HPDE6-E6E7 (cell line): Measurements from ENCODE around the gene CA9.
A peak's percentile ranks its signal among the peaks of the same experiment; 100 is the strongest.

Experiments used
- DNase-seq: peaks from one replicate; pipeline ENCODE4 v3.0.0; 2011; ENCODE audit warnings: missing footprints; ENCODE audit errors: extremely low spot score

The CA9 gene

DNA sequence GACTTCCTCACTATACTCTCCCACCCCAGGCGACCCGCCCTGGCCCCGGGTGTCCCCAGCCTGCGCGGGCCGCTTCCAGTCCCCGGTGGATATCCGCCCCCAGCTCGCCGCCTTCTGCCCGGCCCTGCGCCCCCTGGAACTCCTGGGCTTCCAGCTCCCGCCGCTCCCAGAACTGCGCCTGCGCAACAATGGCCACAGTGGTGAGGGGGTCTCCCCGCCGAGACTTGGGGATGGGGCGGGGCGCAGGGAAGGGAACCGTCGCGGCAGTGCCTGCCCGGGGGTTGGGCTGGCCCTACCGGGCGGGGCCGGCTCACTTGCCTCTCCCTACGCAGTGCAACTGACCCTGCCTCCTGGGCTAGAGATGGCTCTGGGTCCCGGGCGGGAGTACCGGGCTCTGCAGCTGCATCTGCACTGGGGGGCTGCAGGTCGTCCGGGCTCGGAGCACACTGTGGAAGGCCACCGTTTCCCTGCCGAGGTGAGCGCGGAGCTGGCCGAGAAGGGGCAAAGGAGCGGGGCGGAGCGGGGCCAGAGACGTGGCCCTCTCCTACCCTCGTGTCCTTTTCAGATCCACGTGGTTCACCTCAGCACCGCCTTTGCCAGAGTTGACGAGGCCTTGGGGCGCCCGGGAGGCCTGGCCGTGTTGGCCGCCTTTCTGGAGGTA, 2.1 kb downstream of the CA9 start:
- no peak for DNase-seq

DNA sequence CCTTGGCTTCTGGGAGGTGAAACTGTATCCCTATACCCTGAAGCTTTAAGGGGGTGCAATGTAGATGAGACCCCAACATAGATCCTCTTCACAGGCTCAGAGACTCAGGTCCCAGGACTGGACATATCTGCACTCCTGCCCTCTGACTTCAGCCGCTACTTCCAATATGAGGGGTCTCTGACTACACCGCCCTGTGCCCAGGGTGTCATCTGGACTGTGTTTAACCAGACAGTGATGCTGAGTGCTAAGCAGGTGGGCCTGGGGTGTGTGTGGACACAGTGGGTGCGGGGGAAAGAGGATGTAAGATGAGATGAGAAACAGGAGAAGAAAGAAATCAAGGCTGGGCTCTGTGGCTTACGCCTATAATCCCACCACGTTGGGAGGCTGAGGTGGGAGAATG, 5.4 kb downstream of the CA9 start:
- no peak for DNase-seq

DNA sequence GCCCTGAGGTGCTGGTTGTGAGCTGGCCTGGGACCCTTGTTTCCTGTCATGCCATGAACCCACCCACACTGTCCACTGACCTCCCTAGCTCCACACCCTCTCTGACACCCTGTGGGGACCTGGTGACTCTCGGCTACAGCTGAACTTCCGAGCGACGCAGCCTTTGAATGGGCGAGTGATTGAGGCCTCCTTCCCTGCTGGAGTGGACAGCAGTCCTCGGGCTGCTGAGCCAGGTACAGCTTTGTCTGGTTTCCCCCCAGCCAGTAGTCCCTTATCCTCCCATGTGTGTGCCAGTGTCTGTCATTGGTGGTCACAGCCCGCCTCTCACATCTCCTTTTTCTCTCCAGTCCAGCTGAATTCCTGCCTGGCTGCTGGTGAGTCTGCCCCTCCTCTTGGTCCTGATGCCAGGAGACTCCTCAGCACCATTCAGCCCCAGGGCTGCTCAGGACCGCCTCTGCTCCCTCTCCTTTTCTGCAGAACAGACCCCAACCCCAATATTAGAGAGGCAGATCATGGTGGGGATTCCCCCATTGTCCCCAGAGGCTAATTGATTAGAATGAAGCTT, 6.1 kb downstream of the CA9 start:
- DNase-seq: no peak

DNA sequence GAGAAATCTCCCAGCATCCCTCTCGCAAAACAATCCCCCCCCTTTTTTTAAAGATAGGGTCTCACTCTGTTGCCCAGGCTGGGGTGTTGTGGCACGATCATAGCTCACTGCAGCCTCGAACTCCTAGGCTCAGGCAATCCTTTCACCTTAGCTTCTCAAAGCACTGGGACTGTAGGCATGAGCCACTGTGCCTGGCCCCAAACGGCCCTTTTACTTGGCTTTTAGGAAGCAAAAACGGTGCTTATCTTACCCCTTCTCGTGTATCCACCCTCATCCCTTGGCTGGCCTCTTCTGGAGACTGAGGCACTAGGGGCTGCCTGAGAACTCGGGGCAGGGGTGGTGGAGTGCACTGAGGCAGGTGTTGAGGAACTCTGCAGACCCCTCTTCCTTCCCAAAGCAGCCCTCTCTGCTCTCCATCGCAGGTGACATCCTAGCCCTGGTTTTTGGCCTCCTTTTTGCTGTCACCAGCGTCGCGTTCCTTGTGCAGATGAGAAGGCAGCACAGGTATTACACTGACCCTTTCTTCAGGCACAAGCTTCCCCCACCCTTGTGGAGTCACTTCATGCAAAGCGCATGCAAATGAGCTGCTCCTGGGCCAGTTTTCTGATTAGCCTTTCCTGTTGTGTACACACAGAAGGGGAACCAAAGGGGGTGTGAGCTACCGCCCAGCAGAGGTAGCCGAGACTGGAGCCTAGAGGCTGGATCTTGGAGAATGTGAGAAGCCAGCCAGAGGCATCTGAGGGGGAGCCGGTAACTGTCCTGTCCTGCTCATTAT, 6.8 kb downstream of the CA9 start:
- no peak for DNase-seq

DNA sequence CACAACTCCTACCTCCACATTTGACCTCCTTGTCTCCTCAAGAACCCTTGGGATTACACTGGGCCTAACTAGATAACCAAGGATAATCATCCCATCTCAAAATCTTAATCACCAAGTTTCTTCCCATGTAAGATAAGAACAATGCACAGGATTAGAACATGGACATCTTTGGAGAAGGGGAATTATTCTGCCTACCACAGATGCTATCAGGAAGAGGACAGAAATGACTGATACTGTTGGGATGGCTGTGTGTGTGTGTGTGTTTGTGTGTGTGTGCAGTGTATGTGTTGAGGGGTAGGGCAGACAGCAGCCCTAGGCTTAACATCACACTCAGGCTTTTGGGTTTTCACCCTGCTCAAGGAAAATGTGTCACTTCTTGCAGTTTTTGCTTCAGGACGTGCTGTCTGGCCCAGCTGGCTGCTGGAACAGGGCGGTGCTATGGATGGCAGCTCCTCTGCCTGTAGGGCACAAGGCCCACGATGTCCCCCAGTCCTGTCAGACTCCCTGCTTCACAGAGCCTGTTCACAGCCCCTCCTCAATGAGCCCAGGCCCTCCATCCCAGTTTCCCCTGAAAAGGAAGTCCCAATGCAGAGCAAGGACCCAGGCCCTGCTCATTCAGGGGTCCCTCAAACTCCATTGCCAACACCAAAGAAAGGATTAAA, 7.7 kb downstream of the CA9 start:
- DNase-seq: no peak

DNA sequence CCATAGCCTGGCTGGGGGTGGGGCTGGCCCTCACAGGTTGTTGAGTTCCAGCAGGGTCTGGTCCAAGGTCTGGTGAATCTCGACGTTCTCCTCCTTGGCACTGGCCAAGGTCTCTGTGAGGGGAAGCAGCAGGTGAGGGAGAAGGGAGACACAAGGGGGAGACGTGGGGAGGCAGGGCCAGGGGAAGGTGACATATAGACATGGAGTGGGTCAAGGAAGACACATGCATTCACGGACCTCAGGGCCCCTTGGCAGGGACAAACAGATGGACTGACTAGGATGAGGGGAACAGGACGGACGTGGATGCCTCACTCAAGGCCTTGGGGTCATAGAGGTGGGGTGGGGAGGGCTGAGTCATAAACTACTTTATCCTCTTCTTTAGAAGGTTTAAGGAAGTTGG, 8.3 kb downstream of the CA9 start:
- no peak for DNase-seq

DNA sequence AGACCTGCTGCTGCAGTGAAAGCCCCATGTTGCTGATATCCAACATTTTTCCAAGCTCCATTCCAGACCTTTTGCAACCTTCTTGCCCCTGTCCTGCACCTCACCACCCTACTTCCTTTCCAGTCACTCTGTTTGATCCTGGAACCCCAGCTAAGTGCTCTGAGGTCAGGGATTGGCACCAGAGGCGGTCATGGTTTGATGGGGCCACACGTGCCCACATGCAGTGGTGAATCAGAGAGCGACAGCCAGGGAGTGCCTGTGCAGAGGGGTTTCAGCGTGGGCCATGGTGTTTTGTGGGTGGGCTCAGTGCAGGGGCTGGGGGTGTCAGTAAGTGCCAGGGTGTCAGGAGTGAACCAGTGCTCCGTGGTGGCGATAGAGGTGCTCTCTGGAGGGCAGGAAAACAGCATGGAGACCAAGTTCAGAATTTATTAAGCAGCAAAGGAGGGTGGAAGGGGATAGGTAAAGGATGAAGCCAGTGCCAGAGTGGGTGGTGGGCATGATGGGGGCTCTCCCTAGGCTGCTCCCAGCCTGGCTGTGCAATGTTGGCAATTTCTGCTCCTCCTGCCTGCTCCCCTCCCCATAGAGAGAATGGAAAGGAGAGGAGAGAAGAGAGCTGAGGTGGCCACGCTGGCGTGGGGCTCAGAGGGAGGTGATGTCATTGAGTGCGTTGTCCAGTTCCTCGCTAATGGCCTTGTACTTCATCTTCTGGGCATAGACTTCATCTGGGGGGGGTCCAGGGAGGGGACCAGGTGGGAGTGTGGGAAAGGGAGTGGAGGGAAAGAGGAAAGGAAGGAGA, 9.0 kb downstream of the CA9 start:
- DNase-seq: no peak

DNA sequence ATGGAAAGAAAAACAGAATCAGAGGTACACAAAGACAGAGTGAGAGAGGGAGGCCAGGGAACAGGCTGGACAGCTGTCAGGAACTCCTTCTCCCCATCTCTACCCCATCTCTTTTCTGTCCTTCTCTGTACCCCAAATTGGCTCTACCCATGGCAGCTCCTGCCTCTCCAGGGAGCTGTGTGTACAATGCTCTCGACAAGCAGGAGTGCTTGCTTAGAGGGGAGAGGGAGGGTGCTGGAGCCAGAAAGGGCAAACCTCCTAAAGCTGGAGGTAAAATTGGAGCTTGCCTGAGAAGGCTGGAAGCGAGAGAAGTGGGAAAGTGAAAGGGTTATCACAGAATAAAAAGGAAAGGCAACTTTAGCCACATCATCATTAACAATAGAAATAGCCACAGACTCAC, 9.6 kb downstream of the CA9 start:
- no peak for DNase-seq

DNA sequence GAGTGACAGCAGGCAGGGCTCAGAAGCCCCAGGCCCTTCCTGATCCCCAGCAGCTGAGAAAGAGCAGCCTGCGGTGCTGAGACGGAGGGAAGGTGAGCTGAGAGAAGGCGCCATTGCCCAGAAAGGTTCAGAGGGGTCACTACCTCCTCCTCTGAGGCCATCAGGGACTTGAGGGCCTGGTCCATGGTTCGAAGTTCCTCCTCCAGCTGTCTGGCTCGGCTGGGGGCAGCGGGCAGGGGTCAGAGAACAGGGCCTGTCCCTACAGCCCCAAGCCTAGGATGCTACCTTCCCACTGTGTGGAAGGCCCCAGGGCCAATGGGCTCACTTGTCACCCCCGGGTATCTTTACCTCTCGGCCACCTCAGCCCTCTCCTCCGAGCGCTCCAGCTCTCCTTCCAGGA, 11.2 kb downstream of the CA9 start:
- no peak for DNase-seq

DNA sequence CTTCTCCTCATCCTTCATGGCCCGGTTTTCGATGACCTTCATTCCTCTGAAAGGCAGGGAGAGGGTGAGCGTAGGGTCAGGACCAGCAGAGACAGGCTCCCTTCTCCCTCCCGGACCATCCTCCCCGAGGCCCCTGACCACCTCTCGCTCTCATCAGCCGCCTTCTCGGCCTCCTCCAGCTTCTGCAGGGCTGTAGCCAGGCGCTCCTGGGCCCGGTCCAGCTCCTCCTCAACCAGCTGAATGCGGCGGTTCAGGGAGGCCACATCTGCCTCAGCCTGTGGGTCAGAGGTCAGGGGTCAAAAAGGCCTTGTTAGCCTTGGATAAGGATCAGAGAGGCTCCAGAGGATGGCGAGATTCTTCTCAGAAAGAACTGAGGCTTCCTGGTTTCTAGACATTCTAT, 11.8 kb downstream of the CA9 start:
- DNase-seq: no peak

DNA sequence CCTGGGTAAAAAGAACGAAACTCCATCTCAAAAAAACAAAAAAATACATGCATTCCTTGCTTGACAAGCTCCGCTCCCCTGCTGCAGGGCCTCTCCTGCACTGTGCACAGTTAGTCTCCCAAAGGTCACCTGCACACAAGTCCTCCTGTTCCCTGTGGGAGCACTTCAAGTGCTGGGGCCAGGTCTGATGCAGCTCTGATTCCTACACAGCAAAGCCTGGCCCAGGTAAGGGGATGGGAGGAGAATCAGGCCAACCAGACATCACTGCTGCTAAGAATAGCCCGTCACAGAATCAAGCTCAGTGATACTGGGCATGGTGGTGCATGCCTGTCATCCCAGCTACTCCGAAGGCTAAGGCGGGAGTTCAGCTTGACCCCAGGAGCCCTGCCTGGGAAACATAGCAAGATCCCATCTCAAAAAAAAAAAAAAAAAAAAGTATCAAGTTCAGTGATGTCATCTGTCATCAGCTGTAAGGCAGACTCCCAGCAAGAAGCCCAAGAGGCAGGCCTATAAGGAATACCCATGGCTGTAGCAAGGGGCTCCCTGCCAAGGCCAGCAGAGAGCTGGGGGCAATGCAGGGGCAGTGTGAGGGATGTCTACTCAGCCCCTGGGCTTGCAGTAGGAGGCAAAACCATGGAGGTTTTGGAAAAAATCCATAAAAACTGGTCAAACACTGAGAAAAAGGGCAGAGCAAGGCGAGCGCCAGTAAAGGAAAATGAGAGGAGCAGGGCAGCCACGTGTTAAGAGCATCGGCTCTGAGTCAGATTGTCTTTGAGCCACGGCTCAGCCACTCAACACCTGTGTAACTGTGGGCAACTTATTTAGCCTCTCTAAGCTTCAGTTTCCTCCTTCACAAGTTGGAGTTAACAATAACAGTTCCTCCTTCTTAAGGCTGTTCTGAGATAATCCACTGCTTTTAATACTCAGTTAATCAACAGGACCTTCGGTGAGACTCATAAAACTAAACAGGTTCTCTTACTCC, 12.8 kb downstream of the CA9 start:
- DNase-seq: no peak

DNA sequence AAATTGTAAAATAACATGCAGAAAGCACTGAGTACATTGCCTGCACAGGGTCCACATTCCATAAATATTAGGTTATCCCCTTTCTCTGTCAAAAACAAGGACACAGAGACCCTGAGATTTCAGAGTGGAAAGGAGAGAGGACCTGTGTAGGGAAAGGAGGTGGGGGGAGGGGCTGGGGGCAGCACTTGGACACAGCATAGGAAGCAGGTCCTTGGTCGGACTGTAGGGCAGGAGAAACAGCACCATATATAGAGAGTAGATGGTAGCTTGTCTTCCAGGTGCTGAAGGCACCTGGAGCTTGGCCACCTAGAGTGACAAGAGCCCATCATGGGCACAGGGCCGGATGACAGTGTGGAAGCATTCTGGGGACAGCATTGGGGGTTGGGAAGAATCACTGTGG, 13.6 kb downstream of the CA9 start:
- no peak for DNase-seq

DNA sequence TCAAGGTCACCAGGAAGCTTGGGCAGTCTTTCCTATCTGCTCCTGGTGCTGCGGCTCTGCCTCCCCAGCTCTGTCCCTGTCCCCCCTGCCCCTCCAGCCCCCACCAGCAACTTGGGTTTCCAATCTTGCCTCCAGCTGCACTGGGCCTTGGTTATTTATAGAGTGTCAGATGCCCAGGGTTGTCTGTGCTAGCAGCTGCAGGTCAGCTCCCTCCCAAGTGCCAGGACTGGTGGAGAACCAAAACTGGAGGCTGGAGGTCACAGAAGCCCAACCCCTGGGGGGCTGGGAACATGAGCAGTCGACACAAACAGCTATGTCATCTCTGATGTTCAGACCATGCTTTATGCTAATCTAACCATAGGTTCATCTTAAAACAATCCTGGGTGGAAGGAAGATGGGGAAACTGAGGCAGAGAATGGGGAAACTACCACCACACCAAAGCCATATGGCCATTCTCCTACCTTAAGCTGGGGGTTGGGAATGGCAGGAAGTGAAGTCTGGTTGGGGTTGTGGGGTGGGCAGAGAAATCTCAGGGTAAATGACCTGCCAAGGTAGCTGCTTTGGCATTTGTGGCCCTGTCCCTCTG, 14.3 kb downstream of the CA9 start:
- no peak for DNase-seq

DNA sequence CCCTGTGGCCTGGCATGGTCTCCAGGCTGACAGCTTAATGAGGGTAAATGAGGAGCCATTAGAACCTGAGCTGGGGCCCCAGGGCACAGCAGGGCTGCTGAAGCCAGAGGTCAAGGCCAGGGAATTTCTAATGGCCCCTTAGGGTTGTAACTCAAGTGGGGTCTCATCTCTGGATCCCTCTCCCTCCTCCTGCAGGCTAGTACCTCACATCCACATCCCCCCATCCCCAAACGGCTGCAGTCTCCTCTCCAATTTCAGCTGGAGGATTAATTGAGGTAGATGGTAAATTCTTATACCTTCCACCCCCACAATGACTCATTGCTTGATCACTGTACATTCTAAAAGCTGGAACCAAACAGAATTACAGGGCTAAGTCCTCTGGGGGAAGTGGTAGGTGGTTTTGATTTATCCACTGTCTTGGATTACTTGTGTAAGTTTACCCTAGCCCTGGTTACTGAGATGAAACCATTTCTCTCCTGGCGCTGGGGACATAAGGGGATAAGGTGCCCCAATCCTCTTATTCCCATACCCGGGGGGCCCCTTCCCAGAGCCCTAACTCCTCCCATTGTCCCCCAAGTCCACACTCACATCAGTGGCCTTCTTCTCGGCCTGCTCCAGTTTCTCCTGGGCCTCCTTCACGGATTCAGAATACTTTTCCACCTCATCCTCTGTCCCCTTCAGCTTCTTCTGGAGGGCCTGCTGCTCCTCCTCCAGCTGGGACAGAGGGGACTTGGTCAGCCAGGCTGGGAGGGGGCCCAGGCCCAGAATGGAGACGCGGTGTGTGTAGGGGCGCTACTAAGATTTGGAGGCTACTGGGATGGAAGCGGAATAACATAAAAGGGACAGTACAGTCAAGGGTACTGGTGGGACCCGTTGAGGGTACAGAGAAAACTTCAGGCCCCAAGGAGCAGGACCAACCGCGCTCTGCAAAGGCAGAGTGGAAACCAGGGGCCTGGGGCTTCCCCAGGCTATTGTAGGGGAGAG, 15.1 kb downstream of the CA9 start:
- DNase-seq: peak; percentile 69

DNA sequence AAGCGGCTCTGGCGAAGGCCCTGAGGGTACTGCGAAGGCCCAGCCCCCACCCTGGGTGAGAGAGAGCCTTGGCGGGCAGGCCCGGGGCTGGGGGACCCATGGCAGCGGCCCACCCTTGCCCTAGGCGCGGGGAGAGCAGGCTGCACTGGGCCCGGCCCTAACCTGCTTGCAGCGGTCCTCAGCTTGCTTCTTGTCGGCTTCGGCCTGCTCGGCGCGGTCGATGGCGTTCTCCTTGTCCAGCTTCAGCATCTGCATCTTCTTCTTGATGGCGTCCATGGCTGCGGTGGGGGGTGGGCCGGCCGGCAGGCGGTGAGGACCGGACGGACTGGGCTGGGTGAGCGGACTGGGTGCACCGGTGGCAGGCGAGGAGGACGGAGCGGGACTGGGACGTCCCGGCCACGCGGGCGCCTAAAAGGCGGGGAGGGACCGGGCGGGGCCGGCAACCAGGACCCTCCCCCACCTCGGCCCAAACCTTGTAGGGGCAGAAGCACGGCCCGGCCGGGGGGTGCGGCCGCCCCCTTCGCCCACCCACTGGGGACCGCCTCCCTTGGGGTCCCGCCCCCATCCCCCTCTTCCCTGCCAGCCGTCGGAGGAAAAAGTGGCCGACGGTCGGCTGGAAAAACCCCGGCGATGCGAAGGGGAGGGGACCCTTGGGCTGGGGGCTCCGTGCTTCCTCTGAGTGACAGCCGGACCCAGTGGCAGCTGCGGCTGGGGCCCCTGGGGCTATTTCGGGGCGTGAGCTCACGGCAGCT, 16.0 kb downstream of the CA9 start, which contains the start of gene TPM2:
TSS of gene TPM2 (minus strand) at position 384 of the 752 bp plus-strand sequence. CDS start at position 276, 108 bp downstream.
- peak; percentile 53 for DNase-seq

DNA sequence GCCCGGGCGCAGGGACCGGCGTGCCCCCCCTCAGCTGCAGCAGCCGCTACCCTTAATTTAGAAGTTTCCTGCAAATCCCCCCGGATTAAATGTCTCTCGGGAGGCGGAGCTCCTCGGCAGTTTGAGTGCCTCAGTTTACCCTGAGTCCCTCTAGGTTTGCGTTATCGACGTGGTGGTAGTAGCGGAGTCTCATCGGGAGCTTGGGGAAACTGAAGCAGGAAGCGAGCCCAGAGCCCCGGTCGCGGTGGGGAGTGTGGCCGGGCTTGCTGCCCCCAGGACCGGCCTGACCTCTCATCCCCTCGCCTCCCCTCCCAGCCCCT, 16.5 kb downstream of the CA9 start:
- DNase-seq: peak; percentile 12

DNA sequence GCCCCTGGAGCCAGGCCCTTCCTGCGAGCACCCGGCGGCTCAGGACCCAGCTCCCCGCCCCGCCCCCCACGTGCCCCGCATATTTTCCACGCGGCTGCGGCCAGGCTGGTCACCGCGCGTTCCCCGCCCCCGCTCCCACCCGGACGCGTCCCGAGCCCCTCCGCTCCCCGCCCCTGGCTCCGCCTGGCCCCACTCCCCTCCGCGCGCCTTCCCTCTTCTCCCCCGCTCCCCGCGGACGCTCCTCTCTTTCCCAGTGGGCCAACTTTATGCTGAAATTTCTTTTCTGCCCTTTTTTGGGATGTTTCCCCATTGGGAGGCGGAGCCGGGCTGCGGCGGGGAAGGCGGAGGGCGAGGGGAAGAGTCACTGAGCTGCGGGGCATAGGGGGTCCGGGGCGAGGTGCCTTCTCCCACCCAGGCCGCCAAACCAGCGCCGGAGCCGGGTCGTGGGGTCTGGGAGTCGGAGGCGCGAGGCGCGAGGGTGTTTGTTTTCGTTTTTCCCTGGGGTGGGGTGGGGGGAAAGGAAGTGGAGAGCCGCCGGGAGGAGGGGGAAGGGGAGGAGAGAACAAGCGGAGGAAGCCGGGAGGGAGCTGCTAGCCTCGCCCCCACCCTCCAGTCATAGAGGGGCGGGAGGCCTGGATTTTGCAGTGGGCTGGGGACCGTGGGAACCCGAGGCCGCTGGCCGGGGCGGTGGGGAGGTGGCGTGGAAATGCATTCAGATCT, 17.0 kb downstream of the CA9 start:
- peak; percentile 12 for DNase-seq

DNA sequence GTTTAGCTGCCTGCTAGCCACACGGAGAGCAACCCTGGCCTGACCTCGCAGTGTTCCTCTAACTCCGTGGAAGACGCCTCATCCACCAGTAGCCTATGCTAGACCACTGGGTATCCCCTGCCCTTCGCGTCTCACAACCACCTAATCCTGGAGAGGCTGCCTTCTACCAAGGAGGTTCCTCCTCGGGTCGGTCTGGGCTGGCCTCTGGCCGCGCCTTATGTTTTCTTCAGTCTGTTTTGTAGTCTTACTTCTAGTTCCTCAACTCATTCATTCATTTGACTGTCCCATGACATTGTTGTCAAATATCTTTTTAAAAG, 17.6 kb downstream of the CA9 start:
- no peak for DNase-seq
